Heart left ventricle (tissue), 16 donors: Measurements from ENCODE around the gene UBXN1. TPM values are rescaled to one million over a fixed set of nuclear protein-coding genes. Genes with fewer than 3 reads are reported as not detected.

Experiments
- ATAC-seq, 4 donors: fragments of 200-7000 bp; cut with Tn5 transposase; one replicate each; pipeline ENCODE4 v1.9.1; 2020 to 2022; ENCODE audit warnings: moderate library complexity in 4 of 4, mild to moderate bottlenecking in 3 of 4, moderate number of reproducible peaks in 1 of 4
- DNase-seq, 5 donors: peaks; one replicate each; pipeline ENCODE4 v3.0.0-alpha.2; 2020
- H3K27ac ChIP-seq, 12 donors: fragments of 200-600 bp; sonication (generic) in 4 of 12; one replicate each; pipeline versions ENCODE4 v1.5.0 to v1.8.0; 2016 to 2022; ENCODE audit warnings: mild to moderate bottlenecking in 2 of 12
- H3K27me3 ChIP-seq, 9 donors: fragments of 200-600 bp; sonication (generic) in 2 of 9; one replicate each; pipeline versions ENCODE4 v1.5.1 to v1.8.0; 2016 to 2022; ENCODE audit warnings: mild to moderate bottlenecking in 3 of 9
- H3K36me3 ChIP-seq, 9 donors: fragments of 200-600 bp; sonication (generic) in 2 of 9; one replicate each; pipeline versions ENCODE4 v1.5.0 to v1.8.0; 2018 to 2022; ENCODE audit warnings: mild to moderate bottlenecking in 2 of 9
- H3K4me1 ChIP-seq, 12 donors: fragments of 200-600 bp; sonication (generic) in 4 of 12; one replicate each; pipeline versions ENCODE4 v1.5.0 to v1.8.0; 2016 to 2022; ENCODE audit warnings: mild to moderate bottlenecking in 3 of 12
- H3K4me3 ChIP-seq, 12 donors: fragments of 200-600 bp; sonication (generic) in 4 of 12; one replicate each; pipeline versions ENCODE4 v1.5.0 to v1.8.0; 2017 to 2022; ENCODE audit warnings: mild to moderate bottlenecking in 9 of 12, moderate library complexity in 4 of 12
- H3K9me3 ChIP-seq, 12 donors: fragments of 200-600 bp; sonication (generic) in 4 of 12; one replicate each; pipeline versions ENCODE4 v1.5.0 to v1.8.0; 2016 to 2022; ENCODE audit warnings: mild to moderate bottlenecking in 1 of 12
- POLR2A ChIP-seq, 2 donors: fragments of 450-650 bp; IDR thresholded peaks; one replicate each; pipeline ENCODE4 v1.6.1; 2017; ENCODE audit warnings: antibody characterized with exemption in 2 of 2, mild to moderate bottlenecking in 2 of 2, moderate library complexity in 2 of 2
- WGBS, 4 donors: extraction: QIAGEN DNeasy Blood & Tissue Kit in 2 of 4; methylation state at CpG; one replicate each; pipeline versions ENCODE4 v1.1.5 to v1.1.7; 2013 to 2018; 5-methylcytosine and 5-hydroxymethylcytosine counted together
- intact Hi-C, 10 donors: fragments of 100-400 bp; cut with DNase I; formaldehyde crosslinking; loops; one replicate each; pipeline versions ENCODE4 v1.11.1 to v1.14.2; 2022
- polyA plus RNA-seq, 2 donors: library from polyadenylated mRNA; stranded (reverse); fragments of 200-250 nt; gene quantifications; one replicate each; pipeline ENCODE4 v1.2.3, GENCODE V29; 2013
- total RNA-seq, 9 donors: library from RNA; depleted of rRNA in 2 of 9; stranded (reverse); fragments of >200 nt in 2 of 9; fragmentation: NEBNext Ultra II Directional in 3 of 9; extraction: Animal tissue kit (Norgen Biotek cat#: 25700) in 3 of 9; gene quantifications; one replicate each; pipeline versions ENCODE4 v1.1.0 to v1.2.4, GENCODE V29; 2016 to 2023
- TF ChIP-seq, protein P1 (sequence below), 12 donors: fragments of 200-600 bp; sonication (generic) in 4 of 12; IDR thresholded peaks; one replicate each; pipeline versions ENCODE4 v1.5.0 to v1.8.0; 2018 to 2022; ENCODE audit warnings: antibody characterized with exemption in 12 of 12, mild to moderate bottlenecking in 5 of 12
- donor health status: ischemic (EF 13 %, LVEDD 7.1; RV severe dilation, severe dysfunction).
- donor health status: healthy with polysubstance abuse.
- donor health status: DM: no; HTN: yes; CAD: no.
- donor health status: DM: no; HTN: no; CAD: no.
- donor health status: ischemic (EF 25% LVEDD 6.9; RV normal size, moderate dysfunction).
- donor health status: ischemic (EF 25% LVEDD 5.7; RV mildly dilated, moderate dysfunction).
- donor health status: healthy.
- donor health status: DM: yes; HTN: yes; CAD: no.
- donor health status: ischemic (EF 35%, LVEDD 5.7; RV mildly dilated, moderate dysfunction).
- donor health status: nonischemic (EF 11% LVEDD 7.7; RV severe dilation, severe dysfunction).
- donor health status: DM: yes; HTN: yes; CAD: no.
- donor health status: PGD.
- donor health status: ischemic (EF 29% LVEDD 5.4; RV normal size, mild dysfunction).
- donor health status: nonischemic (EF 23%, LVEDD 6.1; RV moderate dilation, normal function).

Gene UBXN1
- total and polyA plus RNA-seq, 11 donors, result 69.2 to 188 (median 83.2) TPM

DNA sequence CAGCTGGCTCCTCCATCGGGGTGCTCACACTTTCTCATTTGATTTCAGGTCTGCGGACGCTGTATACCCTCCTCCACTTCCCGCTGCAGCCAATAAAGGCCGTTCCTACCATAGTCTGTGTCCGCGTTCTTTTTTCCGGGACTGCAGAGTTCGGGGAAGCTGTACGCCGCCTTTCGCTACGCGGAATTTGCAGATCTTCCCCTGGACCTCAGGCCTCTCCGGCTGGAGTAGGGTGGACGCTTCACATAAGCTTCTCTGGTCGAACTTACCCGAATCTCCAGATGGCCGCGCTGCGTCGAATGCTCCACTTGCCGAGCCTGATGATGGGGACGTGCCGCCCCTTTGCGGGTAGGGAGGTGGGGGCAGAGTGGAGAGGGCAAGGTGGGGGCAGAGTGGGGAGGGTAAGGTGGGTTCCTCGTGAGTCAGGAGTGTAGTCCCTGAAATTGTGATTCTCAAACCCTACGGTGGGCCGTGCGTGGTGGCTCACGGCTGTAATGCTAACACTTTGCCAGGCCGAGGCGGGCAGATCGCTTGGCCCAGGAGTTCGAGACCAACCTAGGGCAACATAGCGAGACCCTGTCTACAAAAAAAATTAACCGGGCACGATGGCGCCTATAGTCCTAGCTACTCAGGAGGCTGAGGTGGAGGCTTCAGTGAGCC lies 13.1 kb downstream of the UBXN1 start:
- H3K27ac ChIP-seq, result peak overlapping the region; percentile 30 to 98 (median 88)
- H3K4me1 ChIP-seq, result peaks cover 5 to 51% (median 37%) of the 10 kb centered on the region in 12 donors
- no peaks in the 10 kb centered on the region for H3K27me3 ChIP-seq
- 2 to 5% (median 4%) methylated on average over 37 to 39 of the region's 39 CpGs for WGBS, 4 donors
- ATAC-seq, result peak; percentile 47 to 61 (median 48)
- H3K9me3 ChIP-seq, result no peaks in the 10 kb centered on the region
- H3K36me3 ChIP-seq, result peaks cover 0 to 41% (median 27%) of the 10 kb centered on the region in 9 donors
- peak in 4 of 5 donors; percentile 41 to 73 (median 60) for DNase-seq
- intact Hi-C loops, result loop anchor here in 1 of 10 donors (2.0 to 5.0 kb wide), 2 partner anchors 19 to 42 kb away; partner anchors contain the start of genes BSCL2, GANAB and GNG3
- H3K4me3 ChIP-seq, result peak overlapping the region; percentile 53 to 92 (median 83)
- no peak for TF ChIP-seq POLR2A (IDR thresholded peaks at IDR 0.05)
- TF ChIP-seq, protein P1, sequence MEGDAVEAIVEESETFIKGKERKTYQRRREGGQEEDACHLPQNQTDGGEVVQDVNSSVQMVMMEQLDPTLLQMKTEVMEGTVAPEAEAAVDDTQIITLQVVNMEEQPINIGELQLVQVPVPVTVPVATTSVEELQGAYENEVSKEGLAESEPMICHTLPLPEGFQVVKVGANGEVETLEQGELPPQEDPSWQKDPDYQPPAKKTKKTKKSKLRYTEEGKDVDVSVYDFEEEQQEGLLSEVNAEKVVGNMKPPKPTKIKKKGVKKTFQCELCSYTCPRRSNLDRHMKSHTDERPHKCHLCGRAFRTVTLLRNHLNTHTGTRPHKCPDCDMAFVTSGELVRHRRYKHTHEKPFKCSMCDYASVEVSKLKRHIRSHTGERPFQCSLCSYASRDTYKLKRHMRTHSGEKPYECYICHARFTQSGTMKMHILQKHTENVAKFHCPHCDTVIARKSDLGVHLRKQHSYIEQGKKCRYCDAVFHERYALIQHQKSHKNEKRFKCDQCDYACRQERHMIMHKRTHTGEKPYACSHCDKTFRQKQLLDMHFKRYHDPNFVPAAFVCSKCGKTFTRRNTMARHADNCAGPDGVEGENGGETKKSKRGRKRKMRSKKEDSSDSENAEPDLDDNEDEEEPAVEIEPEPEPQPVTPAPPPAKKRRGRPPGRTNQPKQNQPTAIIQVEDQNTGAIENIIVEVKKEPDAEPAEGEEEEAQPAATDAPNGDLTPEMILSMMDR (IDR thresholded peaks at IDR 0.05), result no peak

- DNase-seq, result peak; percentile 95 to 97 (median 95)
- H3K4me1 ChIP-seq, result peaks cover 5 to 45% (median 32%) of the 10 kb centered on the region in 12 donors
- peak within 1 kb of the TSS; percentile 30 to 98 (median 90) for H3K27ac ChIP-seq
- intact Hi-C loops, result loop anchor here in 1 of 10 donors (2.0 to 5.0 kb wide), 2 partner anchors 18 to 42 kb away; partner anchors contain the start of genes BSCL2, GANAB and GNG3
- peaks cover 0 to 41% (median 27%) of the 10 kb centered on the region in 9 donors for H3K36me3 ChIP-seq
- WGBS, 4 donors, result 0 to 1% (median 0%) methylated on average over 41 to 47 of the region's 47 CpGs
- no peaks in the 10 kb centered on the region for H3K27me3 ChIP-seq
- TF ChIP-seq, protein P1 (IDR thresholded peaks at IDR 0.05), result no peak
- TF ChIP-seq POLR2A (IDR thresholded peaks at IDR 0.05), result peak; percentile 91 to 97
- peak; percentile 97 to 98 (median 98) for ATAC-seq
- H3K9me3 ChIP-seq, result no peaks in the 10 kb centered on the region
- H3K4me3 ChIP-seq, result peak within 1 kb of the TSS; percentile 53 to 92 (median 83)
Measured at GRCh38 chr11:62665075-62665598, 13.7 kb downstream of the UBXN1 start, which contains the start of the genes C11orf98 and CSKMT. TSS of gene C11orf98 (minus strand) at chr11:62665210. CDS start at chr11:62665169, 41 bp downstream. TSS of gene CSKMT (plus strand) at chr11:62665312. CDS start at chr11:62665880, 568 bp downstream.

DNA sequence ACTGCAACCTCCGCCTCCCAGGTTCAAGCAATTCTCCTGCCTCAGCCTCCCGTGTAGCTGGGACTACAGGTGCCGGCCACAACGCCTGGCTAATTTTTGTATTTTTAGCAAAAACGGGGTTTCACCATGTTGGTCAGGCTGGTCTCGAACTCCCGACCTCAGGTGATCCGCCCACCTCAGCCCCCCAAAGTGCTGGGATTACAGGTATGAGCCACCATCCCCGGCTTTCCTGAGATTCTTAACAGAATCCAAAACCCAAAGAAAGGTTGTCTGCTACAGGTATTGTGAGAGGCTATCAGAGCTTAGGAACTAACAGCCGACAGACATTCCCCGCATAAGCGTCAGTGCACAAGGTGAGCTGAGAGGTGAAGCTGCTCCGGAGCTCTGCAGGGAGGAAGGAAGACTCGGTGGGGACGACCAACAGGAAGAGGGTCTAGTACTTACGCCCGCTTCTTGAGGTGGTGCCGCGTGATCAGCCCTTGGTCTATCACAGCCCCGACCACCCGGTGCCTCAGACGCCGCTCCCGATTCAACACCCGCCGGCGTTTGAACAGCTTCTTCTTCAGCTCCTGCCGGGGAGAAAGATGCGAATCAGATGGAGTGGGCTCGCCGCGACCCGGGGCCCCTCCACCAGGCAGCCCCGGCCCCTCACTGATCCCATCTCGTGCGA lies 14.3 kb downstream of the UBXN1 start:
- Histone ChIP-seq H3K9me3 (no peaks in the 10 kb centered on the region), H3K4me3 (peak overlapping the region; percentile 53 to 92 (median 83)), H3K27ac (peak overlapping the region in 11 of 12 donors; percentile 84 to 98 (median 90)), H3K27me3 (no peaks in the 10 kb centered on the region), H3K36me3 (peaks cover 0 to 41% (median 27%) of the 10 kb centered on the region in 9 donors), H3K4me1 (peaks cover 5 to 41% (median 29%) of the 10 kb centered on the region in 12 donors)
- WGBS, 4 donors, result 4 to 6% (median 5%) methylated on average over 27 to 36 of the region's 36 CpGs
- intact Hi-C loops, result loop anchor here in 1 of 10 donors (2.0 to 5.0 kb wide), 2 partner anchors 18 to 43 kb away; partner anchors contain the start of genes BSCL2, GANAB and GNG3
- ATAC-seq (peak; percentile 18 to 46 (median 40)), DNase-seq (peak in 1 of 5 donors; percentile 5)
- no peak for TF ChIP-seq POLR2A (IDR thresholded peaks at IDR 0.05)
- TF ChIP-seq, protein P1 (IDR thresholded peaks at IDR 0.05), result no peak
